HG02870 (cell line): ENCODE results near the gene TBX15.
"Not testable (repeated sequence)": the region's sequence is repeated elsewhere in the genome, so short reads cannot be mapped to it uniquely, and the experiment has no call there.

Experiments
- ATAC-seq: cut with Tn5 transposase; IDR thresholded peaks from one replicate; pipeline ENCODE4 v1.9.1; 2021; ENCODE audit warnings: mild to moderate bottlenecking, moderate library complexity; ENCODE audit not compliant: unreplicated experiment

The TBX15 gene

GRCh38 chr1:118960567-118961136 is 27.5 kb downstream of the TBX15 start:
- peak; percentile 1 for ATAC-seq

- ATAC-seq: peak; percentile 93
These were observed 28.0 kb downstream of the TBX15 start for GRCh38 chr1:118960026-118960561.

- ATAC-seq: no peak
These were observed 29.1 kb downstream of the TBX15 start for GRCh38 chr1:118958937-118959631.

- no peak for ATAC-seq
These were observed 30.0 kb downstream of the TBX15 start for GRCh38 chr1:118958140-118958539.

- not testable (repeated sequence) for ATAC-seq
These were observed 30.6 kb downstream of the TBX15 start for GRCh38 chr1:118957579-118957978.

GRCh38 chr1:118954301-118954905 is 33.7 kb downstream of the TBX15 start:
- ATAC-seq: no peak

- no peak for ATAC-seq
These were observed 36.7 kb downstream of the TBX15 start for GRCh38 chr1:118951270-118951936.

- ATAC-seq: no peak
These were observed 38.8 kb downstream of the TBX15 start for GRCh38 chr1:118949315-118949714.

GRCh38 chr1:118948846-118949245 is 39.3 kb downstream of the TBX15 start:
- no peak for ATAC-seq

GRCh38 chr1:118948351-118948750 is 39.8 kb downstream of the TBX15 start:
- no peak for ATAC-seq

GRCh38 chr1:118947790-118948189 is 40.4 kb downstream of the TBX15 start:
- no peak for ATAC-seq

GRCh38 chr1:118947003-118947765 is 41.0 kb downstream of the TBX15 start:
- no peak for ATAC-seq

GRCh38 chr1:118945489-118945888 is 42.7 kb downstream of the TBX15 start:
- ATAC-seq: no peak

- ATAC-seq: no peak
These were observed 43.6 kb downstream of the TBX15 start for GRCh38 chr1:118944546-118944945.

- no peak for ATAC-seq
These were observed 44.0 kb downstream of the TBX15 start for GRCh38 chr1:118944133-118944532.

GRCh38 chr1:118940957-118941356 is 47.2 kb downstream of the TBX15 start:
- no peak for ATAC-seq

GRCh38 chr1:118937413-118938072 is 50.6 kb downstream of the TBX15 start:
- ATAC-seq: no peak

GRCh38 chr1:118934706-118935105 is 53.4 kb downstream of the TBX15 start:
- no peak for ATAC-seq

GRCh38 chr1:118933051-118933781 is 54.9 kb downstream of the TBX15 start:
- no peak for ATAC-seq

- no peak for ATAC-seq
These were observed 56.3 kb downstream of the TBX15 start for GRCh38 chr1:118931876-118932275.
